Ramos (cell line): ENCODE measurements around the gene RFTN1.

ENCODE experiments used
- in situ Hi-C: fragments of 300-500 bp; cut with MboI; formaldehyde crosslinking; loops from one replicate; pipeline ENCODE4 v1.14.3; 2022; ENCODE audit warnings: low sequenced_read_pairs; ENCODE audit not compliant: unreplicated experiment

Gene RFTN1

DNA sequence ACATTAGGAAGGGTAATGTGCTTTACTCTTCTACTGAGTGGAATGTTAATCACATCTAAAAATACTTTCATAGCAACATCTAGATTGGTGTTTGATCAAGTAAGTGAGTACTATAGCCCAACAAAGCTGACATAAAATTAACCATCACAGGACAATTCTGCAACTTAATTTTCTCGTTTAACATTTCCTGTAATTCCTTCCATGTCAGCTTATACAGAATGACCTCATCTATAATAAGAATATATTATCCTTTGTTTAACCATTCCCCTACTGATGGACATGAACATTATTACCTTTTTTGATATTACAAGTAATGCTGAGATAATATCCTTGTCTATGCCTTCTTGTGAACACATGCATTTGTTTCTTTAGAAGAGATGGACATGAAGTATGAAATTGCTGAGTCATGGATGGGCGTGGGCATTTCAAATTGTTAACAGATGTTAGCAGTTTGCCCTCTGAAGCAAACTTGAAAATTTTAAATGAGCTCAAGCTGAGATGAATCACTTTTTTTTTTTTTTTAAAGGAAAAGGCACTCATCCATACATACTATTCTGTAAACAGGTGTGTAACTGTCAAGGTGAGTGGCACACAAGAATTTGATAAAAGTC, 163.4 kb downstream of the RFTN1 start:
- in situ Hi-C loops, result no loop called here

GRCh38 chr3:16347548-16347947, 166.0 kb downstream of the RFTN1 start:
- in situ Hi-C loops, result no loop called here

GRCh38 chr3:16346413-16347081, 167.0 kb downstream of the RFTN1 start:
- in situ Hi-C loops, result no loop called here

GRCh38 chr3:16343101-16343500, 170.4 kb downstream of the RFTN1 start:
- in situ Hi-C loops, result no loop called here

DNA sequence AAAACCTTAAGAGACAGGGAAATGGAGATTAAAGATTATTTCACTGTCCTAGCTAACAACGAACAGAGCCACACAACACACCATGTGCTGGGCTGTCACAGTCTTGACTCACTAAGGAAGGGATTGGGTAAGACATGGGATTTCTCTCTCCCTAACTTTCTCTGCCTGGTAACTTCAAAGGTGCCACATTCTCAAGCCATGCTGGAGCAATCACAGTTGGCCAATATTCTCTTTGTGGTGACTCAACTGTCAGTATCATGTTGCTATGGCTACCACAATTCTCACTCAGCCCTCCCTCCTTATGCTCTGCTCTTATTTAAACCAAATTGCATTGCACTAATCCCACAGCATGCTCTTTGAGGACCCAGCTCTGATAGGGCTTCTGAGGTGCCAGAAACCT, 174.5 kb downstream of the RFTN1 start:
- in situ Hi-C loops, result no loop called here

- in situ Hi-C loops, result no loop called here
Observed at GRCh38 chr3:16337856-16338540, 175.5 kb downstream of the RFTN1 start.

DNA sequence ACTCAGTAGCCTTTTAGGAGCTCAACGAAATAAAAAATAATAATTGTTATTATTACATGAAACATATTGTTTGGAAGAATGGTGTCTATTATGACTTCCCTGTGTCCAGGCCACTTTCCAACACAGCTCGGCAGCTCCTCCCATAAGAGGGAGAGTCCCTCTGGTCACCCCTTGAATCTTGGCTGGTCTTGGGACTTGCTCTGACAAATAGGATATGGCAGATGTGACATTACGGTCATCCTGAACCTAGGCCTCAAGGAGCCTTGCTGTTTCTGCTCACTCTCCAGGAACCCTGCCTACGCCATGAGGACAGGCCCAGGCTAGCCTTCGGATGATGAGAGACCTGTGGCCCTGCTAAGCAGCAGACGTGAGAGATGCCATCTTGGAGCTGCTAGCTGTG, 176.7 kb downstream of the RFTN1 start:
- in situ Hi-C loops, result no loop called here

DNA sequence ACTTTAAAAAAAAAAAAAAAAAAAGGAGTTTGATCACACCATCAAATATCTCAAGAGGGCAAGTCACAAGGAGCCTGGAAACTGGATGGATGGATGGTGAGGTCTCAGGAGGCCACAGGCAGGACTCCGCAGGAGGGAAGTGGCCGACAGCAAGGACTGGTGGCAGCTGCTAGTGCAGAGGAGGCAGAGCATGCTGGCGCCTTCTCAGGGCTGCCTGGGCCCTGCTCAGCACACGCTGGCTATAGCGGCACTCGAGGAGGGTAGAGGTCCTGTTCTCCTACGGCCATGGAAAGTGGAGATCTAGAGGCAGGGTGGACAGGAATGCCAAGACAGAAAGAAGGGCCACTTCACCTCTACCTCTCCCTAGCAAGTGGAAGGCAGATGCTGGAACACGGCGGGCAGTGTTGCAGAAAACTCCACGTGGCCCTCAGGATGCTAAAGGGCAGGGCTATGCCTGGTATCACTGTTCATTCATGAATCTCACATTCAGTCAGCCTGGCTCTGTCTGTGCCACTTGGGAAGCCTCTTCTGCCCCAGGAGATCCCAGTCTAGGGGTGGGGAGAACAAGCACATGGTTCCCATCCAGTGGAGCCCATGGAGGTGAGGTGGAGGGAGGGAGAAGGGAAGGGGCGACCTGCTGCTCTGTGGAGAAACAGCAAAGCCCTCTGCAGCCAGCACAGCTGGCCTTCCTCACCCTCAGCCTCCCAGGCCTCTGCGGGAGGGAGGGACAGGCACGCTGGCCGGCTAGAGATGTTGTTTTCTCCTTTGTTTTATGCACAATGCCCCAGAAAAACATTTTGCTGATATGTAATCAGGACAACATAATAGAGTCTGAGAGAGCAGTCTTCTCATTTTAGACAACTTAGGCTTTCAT, 177.5 kb downstream of the RFTN1 start:
- in situ Hi-C loops, result no loop called here

DNA sequence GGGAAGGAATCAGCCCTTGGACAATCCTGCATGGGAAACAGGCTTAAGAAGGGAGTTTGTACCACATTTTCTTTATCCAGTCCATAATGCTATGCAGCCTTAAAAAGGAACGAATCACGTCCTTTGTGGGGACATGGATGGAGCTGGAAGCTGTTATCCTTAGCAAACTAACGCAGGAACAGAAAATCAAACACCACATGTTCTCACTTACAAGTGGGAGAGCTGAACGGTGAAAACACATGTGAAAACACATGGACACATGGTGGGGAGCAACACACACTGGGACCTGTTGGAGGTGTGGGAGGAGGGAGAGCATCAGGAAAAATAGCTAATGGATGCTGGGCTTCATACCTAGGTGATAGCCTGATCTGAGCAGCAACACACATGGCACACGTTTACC, 178.2 kb downstream of the RFTN1 start:
- in situ Hi-C loops, result no loop called here

DNA sequence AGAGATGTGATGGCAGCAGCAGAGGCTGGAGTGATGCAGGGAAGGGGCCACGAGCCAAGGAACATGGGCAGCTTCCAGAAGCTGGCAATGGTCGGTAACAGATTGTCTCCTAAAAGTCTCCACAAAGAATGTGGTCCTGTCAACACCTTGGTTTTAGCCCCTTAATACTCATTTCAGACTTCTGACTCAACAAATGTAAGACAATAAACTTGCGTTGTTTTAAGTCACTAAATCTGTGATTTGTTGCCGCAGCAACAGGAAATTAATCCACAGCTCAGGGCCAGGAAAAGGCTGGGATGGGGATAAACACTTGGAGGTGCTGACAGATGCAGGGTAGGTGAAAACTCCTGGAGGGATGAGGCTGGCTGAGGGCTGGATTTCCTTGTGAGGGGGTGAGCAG, 178.6 kb downstream of the RFTN1 start:
- in situ Hi-C loops, result no loop called here

DNA sequence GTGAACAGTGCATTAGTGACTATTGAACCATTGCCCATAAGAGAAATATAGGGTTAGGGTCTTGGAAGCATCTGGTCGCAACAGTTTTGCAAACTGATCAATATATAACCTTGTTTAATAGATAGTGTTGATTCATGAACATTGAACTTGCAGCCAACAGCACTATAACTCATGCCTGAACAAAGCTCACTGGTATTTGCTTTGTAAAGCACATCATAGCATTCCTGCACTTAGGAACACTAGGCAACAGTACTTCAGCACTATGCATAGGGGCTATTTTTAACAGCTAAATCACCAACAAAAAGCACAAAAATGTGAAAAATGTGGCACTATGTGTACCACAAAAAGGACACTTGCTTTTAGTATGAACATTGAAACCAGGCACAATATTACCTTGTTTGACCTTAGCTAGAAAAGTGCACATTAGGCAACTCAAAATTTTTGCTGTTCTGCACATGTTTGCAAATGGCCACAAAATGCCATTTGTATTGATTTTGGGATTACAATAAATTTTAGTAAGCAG, 180.5 kb downstream of the RFTN1 start:
- in situ Hi-C loops, result no loop called here

- in situ Hi-C loops, result no loop called here
Observed at GRCh38 chr3:16331319-16331883, 182.1 kb downstream of the RFTN1 start.

GRCh38 chr3:16330351-16330750, 183.1 kb downstream of the RFTN1 start:
- in situ Hi-C loops, result no loop called here

- in situ Hi-C loops, result no loop called here
Observed at GRCh38 chr3:16329826-16330129, 183.7 kb downstream of the RFTN1 start.

GRCh38 chr3:16329036-16329825, 184.3 kb downstream of the RFTN1 start:
- in situ Hi-C loops, result no loop called here

DNA sequence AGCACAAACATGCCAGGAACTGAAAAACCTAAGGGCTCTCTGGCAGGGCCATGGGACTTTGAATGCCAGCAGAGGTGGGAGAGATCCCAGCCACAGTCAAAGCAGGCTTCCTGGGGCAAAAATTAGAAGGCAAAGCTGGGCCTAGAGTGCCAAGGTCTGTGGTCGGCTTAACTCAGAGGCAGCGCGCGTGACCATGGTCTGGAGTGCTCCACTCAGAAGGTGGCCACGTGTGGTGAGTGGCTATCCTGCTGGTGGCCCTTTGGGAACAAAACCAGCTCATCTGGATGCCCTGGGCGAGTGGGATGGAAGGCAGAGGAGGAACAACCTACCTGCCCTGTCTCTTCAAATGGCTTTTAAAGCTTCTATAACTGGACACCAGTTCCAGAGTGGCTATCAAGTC, 185.4 kb downstream of the RFTN1 start:
- in situ Hi-C loops, result no loop called here

DNA sequence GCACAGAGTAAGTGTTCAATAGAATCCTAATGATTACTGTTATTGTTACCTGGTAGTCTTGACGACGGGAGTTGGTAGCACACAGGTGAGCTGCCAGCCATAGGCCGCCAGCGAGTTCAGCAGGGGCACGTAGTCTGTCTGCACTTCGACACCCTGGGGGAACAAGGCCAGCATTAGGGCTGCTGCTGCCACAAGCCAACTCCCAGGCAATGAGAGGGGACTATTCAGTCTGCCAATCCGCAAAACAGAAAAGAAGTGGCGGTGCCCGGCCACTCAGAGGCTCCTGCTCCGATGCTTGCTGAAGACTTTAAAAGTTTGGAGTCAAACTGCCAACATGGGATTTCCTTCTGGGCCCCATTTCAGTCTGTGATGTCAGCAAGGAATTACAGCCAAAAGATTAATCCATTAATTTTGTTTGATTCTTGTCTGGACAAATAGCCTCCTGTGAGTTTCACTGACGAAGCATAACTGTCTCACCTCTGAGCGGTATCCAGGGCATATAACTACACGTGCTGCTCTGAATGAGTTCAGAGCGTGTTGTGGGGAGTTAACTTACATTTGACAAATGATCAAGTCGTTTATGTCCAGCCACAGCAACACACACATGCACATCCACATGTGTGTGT, 186.7 kb downstream of the RFTN1 start:
- in situ Hi-C loops, result no loop called here

DNA sequence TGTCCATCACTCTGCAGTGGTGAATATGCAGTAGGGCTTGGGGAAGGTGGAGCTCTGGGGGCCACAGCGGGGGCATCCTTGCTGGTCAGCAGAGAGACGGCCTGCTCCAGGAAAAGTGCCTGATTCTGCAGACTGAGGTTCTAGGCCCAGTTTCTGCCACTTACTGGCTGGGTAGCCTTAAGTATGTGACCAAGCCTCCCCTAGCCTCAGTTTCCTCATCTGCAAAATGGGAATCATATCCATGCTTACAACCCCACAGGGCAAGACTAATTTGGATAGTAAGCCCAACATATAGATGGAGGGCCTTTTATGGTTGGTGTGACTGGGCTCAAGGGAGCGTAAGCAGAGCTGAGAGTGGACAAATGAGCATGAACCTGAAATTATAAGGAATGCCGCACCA, 187.6 kb downstream of the RFTN1 start:
- in situ Hi-C loops, result no loop called here

GRCh38 chr3:16323737-16324136, 189.8 kb downstream of the RFTN1 start:
- in situ Hi-C loops, result no loop called here
